Lung (tissue), 12 donors: ENCODE data around the gene ACTL6B. TPM values are rescaled to one million over a fixed set of nuclear protein-coding genes. Genes with fewer than 3 reads are reported as not detected.

Experiments
- ATAC-seq: fragments of 200-7000 bp; cut with Tn5 transposase; one replicate; pipeline ENCODE4 v1.9.1; 2020; ENCODE audit warnings: moderate number of reproducible peaks; ENCODE audit not compliant: insufficient read depth, low FRiP score
- DNase-seq, 3 donors: peaks; one replicate each; pipeline ENCODE4 v3.0.0-alpha.2; 2013 to 2017
- H3K27ac ChIP-seq, 2 donors: one replicate each; pipeline ENCODE4 v1.5.1; 2013; ENCODE audit warnings: mild to moderate bottlenecking in 2 of 2, moderate library complexity in 2 of 2, control low read depth in 1 of 2, inconsistent platforms in 1 of 2, low read depth in 1 of 2, low read length in 1 of 2
- H3K27me3 ChIP-seq, 3 donors: one replicate each; pipeline ENCODE4 v1.5.1; 2013; ENCODE audit warnings: low read length in 2 of 3; ENCODE audit not compliant: control insufficient read depth in 3 of 3, insufficient read depth in 3 of 3
- H3K36me3 ChIP-seq, 4 donors: one replicate each; pipeline ENCODE4 v1.5.1; 2013; ENCODE audit warnings: low read length in 4 of 4, mild to moderate bottlenecking in 1 of 4, moderate library complexity in 1 of 4; ENCODE audit not compliant: control insufficient read depth in 4 of 4, insufficient read depth in 4 of 4
- H3K4me1 ChIP-seq, 5 donors: one replicate each; pipeline ENCODE4 v1.5.1; 2013; ENCODE audit warnings: low read length in 5 of 5, mild to moderate bottlenecking in 2 of 5, moderate library complexity in 1 of 5; ENCODE audit not compliant: control insufficient read depth in 5 of 5, insufficient read depth in 5 of 5
- H3K4me3 ChIP-seq: one replicate; pipeline ENCODE4 v1.5.1; 2013; ENCODE audit warnings: mild to moderate bottlenecking, control low read depth, moderate library complexity
- H3K9ac ChIP-seq, 2 donors: one replicate each; pipeline ENCODE4 v1.5.1; 2013; ENCODE audit warnings: low read length in 2 of 2, control low read depth in 1 of 2; ENCODE audit not compliant: insufficient read depth in 1 of 2
- H3K9me3 ChIP-seq, 4 donors: one replicate each; pipeline ENCODE4 v1.5.1; 2013; ENCODE audit warnings: low read length in 3 of 4, mild to moderate bottlenecking in 1 of 4, moderate library complexity in 1 of 4; ENCODE audit not compliant: control insufficient read depth in 4 of 4, insufficient read depth in 3 of 4
- CTCF ChIP-seq: IDR thresholded peaks from 2 replicates; pipeline ENCODE4 v1.5.1; 2012; ENCODE audit warnings: mild to moderate bottlenecking; ENCODE audit errors: control extremely low read depth, extremely low read depth
- WGBS, 2 donors: extraction: QIAGEN DNeasy Blood & Tissue Kit; methylation state at CpG; one replicate each; pipeline ENCODE4 v1.1.7; 2013; 5-methylcytosine and 5-hydroxymethylcytosine counted together
- polyA plus RNA-seq, 2 donors: library from polyadenylated mRNA; stranded (reverse); fragments of 200-250 nt; gene quantifications; one replicate each; pipeline ENCODE4 v1.2.1, GENCODE V29; 2013
- total RNA-seq, 2 donors: library from RNA; depleted of rRNA in 1 of 2; stranded (reverse); fragments of >200 nt in 1 of 2; gene quantifications; one replicate each; pipeline ENCODE4 v1.2.1, GENCODE V29; 2014 to 2021
- donor health status: control.
- donor health status: control.
- donor health status: Bipolar disorder and iron deficiency.
- donor health status: healthy.
- donor health status: DM: yes; HTN: yes; CAD: no.

The ACTL6B gene
- total and polyA plus RNA-seq, 4 donors, result not detected

DNA sequence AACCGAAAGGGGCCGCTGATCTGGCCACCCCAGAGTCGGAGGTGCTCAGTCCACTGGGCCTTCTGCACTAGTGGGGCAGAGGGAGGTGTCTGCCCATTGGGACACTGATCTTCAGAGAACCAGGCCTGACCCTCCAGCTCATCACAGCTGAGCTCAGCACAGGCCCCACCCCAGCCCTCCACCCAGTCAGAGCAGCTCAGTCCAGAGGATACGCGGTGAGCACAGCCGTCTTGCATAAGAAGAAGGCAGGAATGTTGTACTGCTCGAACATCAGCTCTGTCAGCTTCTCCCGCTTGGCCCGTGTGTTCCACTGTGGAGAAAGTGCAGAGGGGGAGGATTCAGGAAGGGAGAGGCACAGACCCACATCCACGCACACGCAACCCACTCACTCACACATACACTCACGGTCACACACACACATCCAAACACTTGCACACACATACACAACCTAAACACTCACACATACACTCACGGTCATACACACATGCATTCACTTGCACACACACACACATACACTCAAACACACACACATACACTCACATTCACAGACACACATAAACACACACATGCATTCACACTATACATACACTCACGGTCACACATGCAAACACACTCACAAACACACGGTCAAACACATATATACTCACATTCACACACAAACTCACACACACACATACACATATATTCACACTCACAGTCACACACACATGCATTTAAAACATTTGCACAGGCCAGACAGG lies 6.3 kb downstream of the ACTL6B start:
- WGBS, 2 donors, result 77 to 81% methylated on average over 15 of the region's 15 CpGs
- no peaks in the 10 kb centered on the region for H3K36me3 ChIP-seq
- no peak overlapping the region for H3K4me3 ChIP-seq
- no peak for DNase-seq
- H3K9ac ChIP-seq, result no peak overlapping the region
- ATAC-seq, result no peak
- TF ChIP-seq CTCF, result no peak
- peaks cover 4 to 13% (median 7%) of the 10 kb centered on the region in 3 donors for H3K27me3 ChIP-seq
- H3K27ac ChIP-seq, result no peak overlapping the region
- H3K9me3 ChIP-seq, result no peaks in the 10 kb centered on the region
- no peaks in the 10 kb centered on the region for H3K4me1 ChIP-seq

GRCh38 chr7:100642534-100642907 lies 13.7 kb downstream of the ACTL6B start:
- peaks cover 0 to 9% (median 4%) of the 10 kb centered on the region in 3 donors for H3K27me3 ChIP-seq

DNA sequence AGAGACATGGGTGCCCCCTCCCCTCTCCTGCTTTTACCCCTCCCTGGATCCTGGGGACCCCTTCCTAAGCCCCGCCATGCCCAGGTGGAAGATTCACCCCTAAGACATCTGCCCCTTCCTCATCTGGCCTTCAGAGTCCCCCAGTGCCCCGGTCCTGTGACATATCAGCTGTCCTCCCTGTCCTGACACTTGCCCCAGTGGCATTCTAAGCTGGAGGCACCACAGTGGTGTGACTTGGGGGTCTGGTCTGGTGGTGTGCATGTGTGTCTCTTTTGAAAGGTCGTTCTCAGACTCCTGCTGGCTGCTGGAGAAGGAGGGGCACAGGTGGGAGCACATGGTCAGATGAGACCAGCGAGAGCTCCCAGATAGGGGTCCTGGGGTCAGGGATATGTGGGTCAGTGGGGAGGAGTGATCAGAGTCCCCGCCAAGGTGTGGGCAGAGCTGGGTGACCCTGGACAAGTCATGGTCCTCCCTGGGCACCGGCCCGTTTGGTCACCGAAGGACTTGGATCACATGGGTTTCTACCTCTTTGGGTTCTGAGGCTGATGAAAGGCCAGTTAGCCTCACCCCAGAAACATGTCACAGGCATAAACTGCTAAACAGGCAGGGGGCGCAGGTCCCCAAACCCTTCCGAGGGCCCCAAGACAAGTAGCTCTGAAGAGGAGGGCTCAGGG lies 14.3 kb downstream of the ACTL6B start:
- ATAC-seq, result no peak

More at GRCh38 chr7:100642534-100642907, 13.7 kb downstream of the ACTL6B start:
- DNase-seq, result no peak
- no peaks in the 10 kb centered on the region for H3K9me3 ChIP-seq
- no peak for ATAC-seq
- H3K4me1 ChIP-seq, result peaks cover 0 to 6% (median 0%) of the 10 kb centered on the region in 5 donors
- no peak for TF ChIP-seq CTCF
- no peaks in the 10 kb centered on the region for H3K36me3 ChIP-seq
- no peak overlapping the region for H3K4me3 ChIP-seq
- H3K27ac ChIP-seq, result no peak overlapping the region
- H3K9ac ChIP-seq, result no peak overlapping the region
- 54 to 69% methylated on average over 10 to 11 of the region's 11 CpGs for WGBS, 2 donors

More for the DNA sequence above, 14.3 kb downstream of the ACTL6B start:
- Histone ChIP-seq H3K9ac (no peak overlapping the region), H3K27ac (no peak overlapping the region), H3K4me1 (peaks cover 0 to 6% (median 0%) of the 10 kb centered on the region in 5 donors), H3K36me3 (no peaks in the 10 kb centered on the region), H3K27me3 (peaks cover 0 to 9% (median 4%) of the 10 kb centered on the region in 3 donors), H3K9me3 (no peaks in the 10 kb centered on the region), H3K4me3 (no peak overlapping the region)
- no peak for TF ChIP-seq CTCF
- WGBS, 2 donors, result 83 to 88% methylated on average over 10 of the region's 10 CpGs
- no peak for DNase-seq
